Uterus (tissue), 2 donors: Measurements from ENCODE around the gene PRSS27.

Source experiments
- CTCF ChIP-seq, 4 experiments: fragments of 200-600 bp in 2 of 4; fragments of 450-650 bp in 2 of 4; sonication (generic) in 2 of 4; IDR thresholded peaks; one replicate each; pipeline ENCODE4 v1.5.1; 2016 to 2019; ENCODE audit warnings: antibody characterized with exemption in 4 of 4, mild to moderate bottlenecking in 2 of 4, moderate library complexity in 1 of 4
- POLR2A ChIP-seq, 2 donors: fragments of 450-650 bp; IDR thresholded peaks; one replicate each; pipeline ENCODE4 v1.6.1; 2016; ENCODE audit warnings: antibody characterized with exemption in 2 of 2, mild to moderate bottlenecking in 1 of 2, moderate library complexity in 1 of 2

GRCh38 chr16:2755158-2755557, 35.1 kb upstream of the PRSS27 start:
- TF ChIP-seq CTCF (IDR thresholded peaks at IDR 0.05): no peak
- TF ChIP-seq POLR2A (IDR thresholded peaks at IDR 0.05): no peak
